ENCODE measurements around the gene SORCS2.

DNA sequence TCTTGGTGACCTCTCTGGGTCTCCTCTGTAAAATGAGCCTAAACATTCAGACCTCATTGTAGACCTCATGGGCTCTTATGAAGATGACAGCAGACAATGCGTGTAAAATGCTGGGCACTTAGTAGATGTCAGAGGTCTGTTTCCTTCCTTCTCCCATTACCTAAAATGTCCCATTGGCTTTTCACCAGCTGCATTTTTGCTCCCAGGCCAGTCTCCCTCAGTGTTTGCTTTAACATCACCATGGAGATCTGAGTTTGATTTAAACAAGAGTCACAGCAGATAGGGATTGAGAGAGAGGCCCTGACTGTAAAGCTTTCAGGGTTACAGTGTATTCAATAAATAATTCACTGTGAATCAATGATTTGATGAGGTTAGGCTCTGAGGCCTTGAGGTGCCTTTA lies 218.1 kb downstream of the SORCS2 start:
- TF ChIP-seq CTCF (IDR thresholded peaks at IDR 0.05 in 4 of 5, conservative IDR thresholded peaks at IDR 0.05 in 1 of 5) (no peak), POLR2A (IDR thresholded peaks at IDR 0.05) (no peak)

Measured in gastrocnemius medialis (tissue), 4 donors.